Sigmoid colon (tissue), 7 donors: ENCODE data around the gene BATF2. TPM values are rescaled to one million over a fixed set of nuclear protein-coding genes. Genes with fewer than 3 reads are reported as not detected.
A peak's percentile ranks its signal among the peaks of the same experiment; 100 is the strongest.

Source experiments
- DNase-seq: peaks from one replicate; pipeline ENCODE4 v3.0.0-alpha.2; 2019
- H3K27ac ChIP-seq, 4 donors: fragments of 200-600 bp; sonication (generic); one replicate each; pipeline ENCODE4 v1.5.1; 2016 to 2019; ENCODE audit warnings: mild to moderate bottlenecking in 1 of 4
- H3K27me3 ChIP-seq, 3 donors: fragments of 200-600 bp; sonication (generic); one replicate each; pipeline ENCODE4 v1.5.1; 2019; ENCODE audit warnings: mild to moderate bottlenecking in 1 of 3
- H3K36me3 ChIP-seq, 4 donors: fragments of 200-600 bp; sonication (generic); one replicate each; pipeline ENCODE4 v1.5.1; 2016 to 2019
- H3K4me1 ChIP-seq, 4 donors: fragments of 200-600 bp; sonication (generic); one replicate each; pipeline ENCODE4 v1.5.1; 2017 to 2019
- H3K4me3 ChIP-seq, 4 donors: fragments of 200-600 bp; sonication (generic); one replicate each; pipeline ENCODE4 v1.5.1; 2017 to 2019; ENCODE audit warnings: mild to moderate bottlenecking in 2 of 4, moderate library complexity in 1 of 4
- H3K9me3 ChIP-seq, 4 donors: fragments of 200-600 bp in 3 of 4; sonication (generic) in 3 of 4; one replicate each; pipeline versions ENCODE4 v1.5.1 to v1.6.1; 2013 to 2019
- CTCF ChIP-seq, 4 experiments: fragments of 450-650 bp in 3 of 4; fragments of 200-600 bp in 1 of 4; IDR thresholded peaks; one replicate each; pipeline ENCODE4 v1.5.1; 2016 to 2019; ENCODE audit warnings: antibody characterized with exemption in 4 of 4, mild to moderate bottlenecking in 3 of 4, moderate library complexity in 2 of 4
- EP300 ChIP-seq, 4 donors: sonication (generic); formaldehyde crosslinking; IDR thresholded peaks; one replicate each; pipeline ENCODE4 v1.6.1; 2017; ENCODE audit warnings: antibody characterized with exemption in 4 of 4
- POLR2A ChIP-seq, 2 donors: fragments of 450-650 bp; IDR thresholded peaks; one replicate each; pipeline ENCODE4 v1.6.1; 2016; ENCODE audit warnings: antibody characterized with exemption in 2 of 2, mild to moderate bottlenecking in 2 of 2, moderate library complexity in 2 of 2
- POLR2AphosphoS5 ChIP-seq, 4 donors: sonication (generic); formaldehyde crosslinking; IDR thresholded peaks; one replicate each; pipeline ENCODE4 v1.6.1; 2017; ENCODE audit warnings: antibody characterized with exemption in 4 of 4
- WGBS, 2 donors: extraction: QIAGEN DNeasy Blood & Tissue Kit; methylation state at CpG; one replicate each; pipeline ENCODE4 v1.1.7; 2013; 5-methylcytosine and 5-hydroxymethylcytosine counted together
- intact Hi-C: fragments of 100-400 bp; cut with DNase I; formaldehyde crosslinking; loops from one replicate; pipeline ENCODE4 v1.15.1; 2023
- polyA plus RNA-seq, 3 donors: library from polyadenylated mRNA; stranded (reverse); fragments of 200-250 nt; gene quantifications; one replicate each; pipeline ENCODE4 v1.2.3, GENCODE V29; 2013
- total RNA-seq, 4 donors: library from RNA; depleted of rRNA; stranded (reverse); fragments of >200 nt; gene quantifications; one replicate each; pipeline ENCODE4 v1.1.0, GENCODE V29; 2016
- donor health status: healthy with polysubstance abuse.
- donor health status: Bipolar disorder and iron deficiency.
- donor health status: healthy.

BATF2 gene
- total and polyA plus RNA-seq, 7 donors: 1.8 to 31.3 (median 4.7) TPM

- intact Hi-C loops: loop anchor here (1.0 kb wide), 1 partner anchor 14 kb away; the partner anchor contains the start of gene SNX15
- TF ChIP-seq POLR2A (IDR thresholded peaks at IDR 0.05) (no peak), CTCF (IDR thresholded peaks at IDR 0.05) (no peak), EP300 (IDR thresholded peaks at IDR 0.05) (no peak), POLR2AphosphoS5 (IDR thresholded peaks at IDR 0.05) (peak; percentile 52 to 81 (median 66))
- peaks cover 9 to 58% (median 18%) of the 10 kb centered on the region in 4 donors for H3K36me3 ChIP-seq
These were observed 44.3 kb upstream of the BATF2 start, which contains the start of gene SAC3D1 for GRCh38 chr11:65040847-65041622. SAC3D1 (plus strand) TSS chr11:65041210; CDS start chr11:65041293, 83 bp downstream.

GRCh38 chr11:65040520-65040846, 43.7 kb upstream of the BATF2 start:
- 4 to 20% methylated on average over 7 of the region's 7 CpGs for WGBS, 2 donors

More at GRCh38 chr11:65040847-65041622, 44.3 kb upstream of the BATF2 start, which contains the start of gene SAC3D1:
- Histone ChIP-seq H3K27me3 (no peaks in the 10 kb centered on the region), H3K27ac (peak within 1 kb of the TSS; percentile 83 to 93 (median 91)), H3K4me3 (peak within 1 kb of the TSS; percentile 50 to 76 (median 65)), H3K4me1 (peaks cover 0 to 22% (median 17%) of the 10 kb centered on the region in 4 donors), H3K9me3 (no peaks in the 10 kb centered on the region)
- 0 to 1% methylated on average over 91 of the region's 91 CpGs for WGBS, 2 donors
- DNase-seq: peak; percentile 94

GRCh38 chr11:65036931-65037330, 40.2 kb upstream of the BATF2 start:
- H3K4me1 ChIP-seq: peaks cover 0 to 12% (median 10%) of the 10 kb centered on the region in 4 donors
- WGBS, 2 donors: 61 to 85% methylated on average over 6 of the region's 6 CpGs
- TF ChIP-seq POLR2A (IDR thresholded peaks at IDR 0.05) (no peak), CTCF (IDR thresholded peaks at IDR 0.05) (no peak), EP300 (IDR thresholded peaks at IDR 0.05) (no peak), POLR2AphosphoS5 (IDR thresholded peaks at IDR 0.05) (no peak)
- no peak overlapping the region for H3K4me3 ChIP-seq
- peaks cover 34 to 79% (median 48%) of the 10 kb centered on the region in 4 donors for H3K36me3 ChIP-seq
- intact Hi-C loops: no loop called here
- no peaks in the 10 kb centered on the region for H3K9me3 ChIP-seq
- no peak for DNase-seq
- H3K27ac ChIP-seq: no peak overlapping the region
- no peaks in the 10 kb centered on the region for H3K27me3 ChIP-seq

More at GRCh38 chr11:65040520-65040846, 43.7 kb upstream of the BATF2 start:
- Histone ChIP-seq H3K36me3 (peaks cover 13 to 58% (median 23%) of the 10 kb centered on the region in 4 donors), H3K4me3 (peak overlapping the region; percentile 50 to 76 (median 65)), H3K9me3 (no peaks in the 10 kb centered on the region), H3K4me1 (peaks cover 0 to 20% (median 17%) of the 10 kb centered on the region in 4 donors), H3K27me3 (no peaks in the 10 kb centered on the region), H3K27ac (peak overlapping the region; percentile 83 to 93 (median 91))
- TF ChIP-seq POLR2A (IDR thresholded peaks at IDR 0.05) (no peak), CTCF (IDR thresholded peaks at IDR 0.05) (no peak), EP300 (IDR thresholded peaks at IDR 0.05) (no peak), POLR2AphosphoS5 (IDR thresholded peaks at IDR 0.05) (no peak)
- intact Hi-C loops: loop anchor here (1.0 kb wide), 1 partner anchor 13 kb away; the partner anchor contains the start of gene SNX15
- no peak for DNase-seq

GRCh38 chr11:65035579-65035978, 38.8 kb upstream of the BATF2 start:
- intact Hi-C loops: no loop called here
- TF ChIP-seq POLR2A (IDR thresholded peaks at IDR 0.05): no peak
- TF ChIP-seq EP300 (IDR thresholded peaks at IDR 0.05): no peak
- Histone ChIP-seq H3K27ac (no peak overlapping the region), H3K36me3 (peaks cover 34 to 88% (median 55%) of the 10 kb centered on the region in 4 donors), H3K4me1 (peaks cover 0 to 7% (median 5%) of the 10 kb centered on the region in 4 donors), H3K4me3 (no peak overlapping the region), H3K9me3 (no peaks in the 10 kb centered on the region), H3K27me3 (no peaks in the 10 kb centered on the region)
- DNase-seq: no peak
- 87 to 90% methylated on average over 11 of the region's 11 CpGs for WGBS, 2 donors

- Histone ChIP-seq H3K27me3 (no peaks in the 10 kb centered on the region), H3K4me1 (peaks cover 0 to 4% (median 0%) of the 10 kb centered on the region in 4 donors), H3K27ac (no peak overlapping the region), H3K9me3 (no peaks in the 10 kb centered on the region), H3K36me3 (peaks cover 31 to 83% (median 53%) of the 10 kb centered on the region in 4 donors), H3K4me3 (no peak overlapping the region)
- DNase-seq: no peak
- intact Hi-C loops: no loop called here
- WGBS, 2 donors: 86 to 92% methylated on average over 2 of the region's 2 CpGs
- no peak for TF ChIP-seq POLR2AphosphoS5 (IDR thresholded peaks at IDR 0.05)
- no peak for TF ChIP-seq POLR2A (IDR thresholded peaks at IDR 0.05)
- TF ChIP-seq CTCF (IDR thresholded peaks at IDR 0.05): no peak
- no peak for TF ChIP-seq EP300 (IDR thresholded peaks at IDR 0.05)
These were observed 37.7 kb upstream of the BATF2 start for GRCh38 chr11:65034423-65034822.
